Upper lobe of left lung (tissue), 4 donors: ENCODE results near the gene CPEB4.

Experiments
- EP300 ChIP-seq, 4 donors: sonication (generic); formaldehyde crosslinking; IDR thresholded peaks; one replicate each; pipeline ENCODE4 v1.5.1; 2017; ENCODE audit warnings: antibody characterized with exemption in 4 of 4, control low read depth in 2 of 4
- POLR2A ChIP-seq, 4 donors: fragments of 450-650 bp; IDR thresholded peaks; one replicate each; pipeline ENCODE4 v1.5.1; 2016 to 2017; ENCODE audit warnings: antibody characterized with exemption in 4 of 4, mild to moderate bottlenecking in 2 of 4
- TF ChIP-seq, protein P1 (sequence below), 6 experiments: fragments of 450-650 bp in 4 of 6; fragments of 200-600 bp in 2 of 6; sonication (generic) in 2 of 6; IDR thresholded peaks; one replicate each; pipeline ENCODE4 v1.5.1; 2016 to 2019; ENCODE audit warnings: antibody characterized with exemption in 6 of 6

DNA sequence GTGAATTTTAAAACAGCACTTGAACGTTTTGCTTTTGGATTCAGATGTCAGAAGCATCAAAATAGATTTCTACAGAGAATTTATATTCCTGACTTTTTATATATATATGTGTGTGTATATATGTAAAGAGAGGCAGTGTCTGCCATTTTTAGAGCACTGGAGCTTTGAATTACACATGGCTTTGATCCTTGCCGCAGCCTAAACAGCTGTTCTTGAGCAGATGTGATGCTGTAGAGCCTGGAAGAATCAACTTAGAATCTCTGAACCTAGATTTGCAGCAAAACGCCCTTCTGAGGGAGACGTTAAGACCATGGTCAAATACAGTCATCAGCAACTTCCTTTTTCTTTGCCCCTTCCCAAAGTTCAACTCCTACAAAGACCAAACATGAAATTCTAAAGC is 79.1 kb downstream of the CPEB4 start:
- TF ChIP-seq, protein P1, sequence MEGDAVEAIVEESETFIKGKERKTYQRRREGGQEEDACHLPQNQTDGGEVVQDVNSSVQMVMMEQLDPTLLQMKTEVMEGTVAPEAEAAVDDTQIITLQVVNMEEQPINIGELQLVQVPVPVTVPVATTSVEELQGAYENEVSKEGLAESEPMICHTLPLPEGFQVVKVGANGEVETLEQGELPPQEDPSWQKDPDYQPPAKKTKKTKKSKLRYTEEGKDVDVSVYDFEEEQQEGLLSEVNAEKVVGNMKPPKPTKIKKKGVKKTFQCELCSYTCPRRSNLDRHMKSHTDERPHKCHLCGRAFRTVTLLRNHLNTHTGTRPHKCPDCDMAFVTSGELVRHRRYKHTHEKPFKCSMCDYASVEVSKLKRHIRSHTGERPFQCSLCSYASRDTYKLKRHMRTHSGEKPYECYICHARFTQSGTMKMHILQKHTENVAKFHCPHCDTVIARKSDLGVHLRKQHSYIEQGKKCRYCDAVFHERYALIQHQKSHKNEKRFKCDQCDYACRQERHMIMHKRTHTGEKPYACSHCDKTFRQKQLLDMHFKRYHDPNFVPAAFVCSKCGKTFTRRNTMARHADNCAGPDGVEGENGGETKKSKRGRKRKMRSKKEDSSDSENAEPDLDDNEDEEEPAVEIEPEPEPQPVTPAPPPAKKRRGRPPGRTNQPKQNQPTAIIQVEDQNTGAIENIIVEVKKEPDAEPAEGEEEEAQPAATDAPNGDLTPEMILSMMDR (IDR thresholded peaks at IDR 0.05): no peak
- TF ChIP-seq POLR2A (IDR thresholded peaks at IDR 0.05) (no peak), EP300 (IDR thresholded peaks at IDR 0.05) (no peak)
